Measurements from ENCODE around the gene BPI.

DNA sequence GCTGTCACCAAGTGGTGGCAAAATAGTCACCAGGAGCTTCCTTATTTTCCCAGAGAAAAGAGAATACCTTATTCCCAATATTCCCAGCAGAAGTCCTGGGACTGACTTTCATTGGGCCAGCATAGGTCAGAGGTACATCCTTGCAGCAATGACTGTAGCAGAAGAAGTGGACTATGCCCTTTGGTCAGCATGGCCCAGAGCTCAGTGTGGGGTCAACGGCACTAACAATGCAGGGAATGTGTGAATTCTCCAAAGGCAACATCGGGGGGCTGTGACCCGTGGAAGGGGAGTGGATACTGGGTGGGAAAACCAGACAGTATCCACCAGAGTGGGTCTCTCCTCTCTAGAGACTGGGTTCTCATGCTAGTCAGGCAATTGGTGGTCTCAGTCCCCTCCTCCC lies 26.7 kb downstream of the BPI start:
- TF ChIP-seq, protein P1, sequence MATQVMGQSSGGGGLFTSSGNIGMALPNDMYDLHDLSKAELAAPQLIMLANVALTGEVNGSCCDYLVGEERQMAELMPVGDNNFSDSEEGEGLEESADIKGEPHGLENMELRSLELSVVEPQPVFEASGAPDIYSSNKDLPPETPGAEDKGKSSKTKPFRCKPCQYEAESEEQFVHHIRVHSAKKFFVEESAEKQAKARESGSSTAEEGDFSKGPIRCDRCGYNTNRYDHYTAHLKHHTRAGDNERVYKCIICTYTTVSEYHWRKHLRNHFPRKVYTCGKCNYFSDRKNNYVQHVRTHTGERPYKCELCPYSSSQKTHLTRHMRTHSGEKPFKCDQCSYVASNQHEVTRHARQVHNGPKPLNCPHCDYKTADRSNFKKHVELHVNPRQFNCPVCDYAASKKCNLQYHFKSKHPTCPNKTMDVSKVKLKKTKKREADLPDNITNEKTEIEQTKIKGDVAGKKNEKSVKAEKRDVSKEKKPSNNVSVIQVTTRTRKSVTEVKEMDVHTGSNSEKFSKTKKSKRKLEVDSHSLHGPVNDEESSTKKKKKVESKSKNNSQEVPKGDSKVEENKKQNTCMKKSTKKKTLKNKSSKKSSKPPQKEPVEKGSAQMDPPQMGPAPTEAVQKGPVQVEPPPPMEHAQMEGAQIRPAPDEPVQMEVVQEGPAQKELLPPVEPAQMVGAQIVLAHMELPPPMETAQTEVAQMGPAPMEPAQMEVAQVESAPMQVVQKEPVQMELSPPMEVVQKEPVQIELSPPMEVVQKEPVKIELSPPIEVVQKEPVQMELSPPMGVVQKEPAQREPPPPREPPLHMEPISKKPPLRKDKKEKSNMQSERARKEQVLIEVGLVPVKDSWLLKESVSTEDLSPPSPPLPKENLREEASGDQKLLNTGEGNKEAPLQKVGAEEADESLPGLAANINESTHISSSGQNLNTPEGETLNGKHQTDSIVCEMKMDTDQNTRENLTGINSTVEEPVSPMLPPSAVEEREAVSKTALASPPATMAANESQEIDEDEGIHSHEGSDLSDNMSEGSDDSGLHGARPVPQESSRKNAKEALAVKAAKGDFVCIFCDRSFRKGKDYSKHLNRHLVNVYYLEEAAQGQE (IDR thresholded peaks at IDR 0.05; ENCODE audit: low read depth): no peak
- TF ChIP-seq ZNF274 (IDR thresholded peaks at IDR 0.05; ENCODE audit: low read depth, low read length): no peak
- no peak for TF ChIP-seq SIN3A (IDR thresholded peaks at IDR 0.05; ENCODE audit: low read depth)
- TF ChIP-seq FOSL1 (IDR thresholded peaks at IDR 0.05; ENCODE audit: low read depth): no peak
